GM12892 (cell line): ENCODE data around the gene CRYBG3.
A peak's percentile ranks its signal among the peaks of the same experiment; 100 is the strongest.
"Not testable (repeated sequence)": the region's sequence is repeated elsewhere in the genome, so short reads cannot be mapped to it uniquely, and the experiment has no call there.

Experiments used
- DNase-seq: peaks from one replicate; pipeline ENCODE4 v3.0.0; 2011; ENCODE audit not compliant: insufficient read length
- FAIRE-seq: peaks from 2 replicates; lab custom pipeline; 2011; peaks lifted over from hg19 to GRCh38; lab: Jason Lieb, UNC
- POLR2A ChIP-seq: IDR thresholded peaks from 2 replicates; pipeline ENCODE4 v1.6.1; 2011; ENCODE audit warnings: low read depth, low read length, control low read depth
- POLR2AphosphoS5 ChIP-seq: IDR thresholded peaks from 2 replicates; pipeline ENCODE4 v1.6.1; 2011; ENCODE audit warnings: low read depth, low read length, control low read depth
- TAF1 ChIP-seq: IDR thresholded peaks from 2 replicates; pipeline ENCODE4 v1.6.1; 2011; ENCODE audit warnings: low read depth, mild to moderate bottlenecking, control low read depth, low read length, borderline replicate concordance

CRYBG3 gene

GRCh38 chr3:97822359-97822775 is 556 bp downstream of the CRYBG3 start:
- DNase-seq (peak; percentile 11), FAIRE-seq (peak; percentile 40)
- TF ChIP-seq POLR2AphosphoS5 (no peak), POLR2A (no peak)

DNA sequence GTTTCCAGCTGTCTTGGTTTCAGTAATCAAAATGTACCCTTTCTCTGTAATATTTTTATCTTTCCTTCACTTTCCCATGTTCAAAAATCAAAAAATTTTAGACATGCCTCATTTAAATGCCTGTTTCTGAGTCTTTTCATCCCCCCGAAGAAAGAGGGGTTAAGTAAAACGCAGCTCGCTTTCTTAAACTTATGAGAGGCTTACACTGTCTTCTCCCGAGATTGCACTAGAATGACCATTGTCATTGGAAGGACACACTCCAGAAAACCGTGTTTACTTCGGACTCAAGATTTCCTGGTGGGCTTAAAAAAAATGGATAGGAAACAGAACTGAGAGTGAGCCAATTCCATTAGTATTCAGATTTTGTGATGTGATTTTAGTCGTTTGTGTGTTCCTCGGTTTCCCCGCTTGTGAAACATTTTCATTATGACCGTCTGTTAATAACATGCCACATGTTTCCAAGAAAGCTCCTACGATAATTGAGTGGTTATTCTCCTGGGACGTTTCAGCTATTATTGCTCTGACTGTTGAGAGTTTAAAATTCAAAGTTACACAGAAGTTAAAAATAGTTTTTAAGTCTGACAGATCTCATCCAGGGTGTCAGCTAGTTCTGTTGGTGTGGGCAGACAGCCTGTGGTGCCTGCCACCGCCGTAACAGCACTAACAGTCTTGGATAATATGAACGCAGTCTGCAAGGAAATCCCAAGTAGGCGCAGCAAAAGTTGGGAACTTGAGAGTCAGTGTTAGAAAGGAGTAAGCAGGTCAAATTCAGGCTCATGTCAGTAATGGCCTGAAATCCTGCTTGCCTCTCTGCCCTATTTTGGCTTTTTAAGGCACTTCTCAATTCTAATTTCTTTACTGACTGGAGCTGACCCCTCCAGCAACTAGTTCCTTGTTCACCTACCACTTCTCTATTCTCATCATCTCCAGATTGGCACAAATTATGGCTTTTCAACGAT is 1.5 kb downstream of the CRYBG3 start:
- FAIRE-seq: no peak
- TF ChIP-seq POLR2AphosphoS5 (no peak), TAF1 (no peak)
- no peak for DNase-seq

DNA sequence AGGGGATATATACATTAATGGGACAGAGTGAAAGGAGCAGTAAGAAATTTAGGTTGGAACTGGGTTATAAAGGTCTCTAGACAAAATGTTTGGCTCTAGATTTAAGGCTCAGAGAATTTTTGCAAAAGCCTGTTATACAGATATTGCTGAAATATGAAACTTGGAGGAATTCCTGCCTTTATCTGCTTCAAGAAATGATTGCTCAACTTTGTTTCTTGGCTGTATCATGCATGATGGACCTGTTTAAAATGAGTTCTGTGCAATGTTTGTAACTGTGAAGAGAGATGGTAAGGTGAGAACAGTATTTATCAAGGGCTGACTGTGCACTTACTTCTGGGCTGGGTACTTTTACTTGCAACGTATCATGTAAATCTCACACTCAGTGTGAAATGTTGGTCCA is 3.3 kb downstream of the CRYBG3 start:
- TF ChIP-seq TAF1 (no peak), POLR2A (no peak), POLR2AphosphoS5 (no peak)
- FAIRE-seq: no peak
- DNase-seq: no peak

DNA sequence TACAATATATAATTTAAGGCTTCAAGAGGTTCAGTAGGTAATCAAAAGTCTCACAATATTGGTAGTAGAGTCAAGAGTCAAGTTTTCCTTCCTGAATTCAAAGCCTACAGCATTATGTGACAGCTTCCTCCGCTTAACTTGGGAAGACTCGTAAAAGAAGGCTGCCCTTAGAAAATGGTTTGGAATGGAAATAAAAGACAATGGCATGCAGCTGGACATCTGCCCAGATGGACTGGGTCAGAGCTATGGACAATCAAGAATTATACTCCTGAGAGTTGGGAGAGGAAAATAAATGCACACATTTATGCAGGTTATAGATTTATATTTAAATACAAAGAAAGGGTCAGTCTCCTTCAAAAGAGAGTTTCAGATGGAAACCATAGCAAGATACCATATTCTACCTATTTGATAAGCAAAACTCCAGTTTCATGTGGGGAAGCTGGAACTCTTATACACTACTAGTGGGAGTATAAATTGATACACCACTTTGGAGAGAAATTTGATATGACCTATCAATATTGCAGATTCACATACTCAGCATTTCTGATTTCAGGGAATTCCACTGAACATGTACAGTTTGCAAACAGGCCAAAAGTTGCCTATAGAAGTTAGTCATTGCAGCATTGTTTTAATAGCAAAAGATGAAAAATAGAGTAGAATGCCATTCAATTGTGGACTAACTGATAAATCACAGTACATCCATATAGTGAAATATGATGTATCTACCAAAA is 6.1 kb downstream of the CRYBG3 start:
- TF ChIP-seq POLR2A (no peak), POLR2AphosphoS5 (no peak), TAF1 (no peak)
- FAIRE-seq (no peak), DNase-seq (no peak)

DNA sequence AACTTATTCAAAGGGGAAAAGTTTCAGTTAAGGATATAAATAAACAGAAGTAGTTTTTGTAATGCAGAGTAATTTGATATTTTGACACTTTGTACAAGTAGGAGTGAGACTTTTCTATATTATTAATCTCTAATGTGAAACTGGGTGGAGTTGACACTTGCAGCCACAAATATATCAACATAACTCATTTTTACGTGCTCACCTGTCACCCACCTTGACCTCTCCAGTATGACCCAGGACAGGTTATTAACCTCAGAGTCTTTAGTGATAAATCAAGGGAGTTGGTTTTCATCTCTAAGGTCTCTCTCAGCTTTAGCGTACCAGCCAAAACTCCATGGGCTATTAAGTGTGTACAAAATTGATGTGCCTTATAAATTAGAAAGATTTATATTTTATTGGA is 7.4 kb downstream of the CRYBG3 start:
- FAIRE-seq: no peak
- TF ChIP-seq POLR2AphosphoS5 (no peak), POLR2A (no peak), TAF1 (no peak)
- no peak for DNase-seq

DNA sequence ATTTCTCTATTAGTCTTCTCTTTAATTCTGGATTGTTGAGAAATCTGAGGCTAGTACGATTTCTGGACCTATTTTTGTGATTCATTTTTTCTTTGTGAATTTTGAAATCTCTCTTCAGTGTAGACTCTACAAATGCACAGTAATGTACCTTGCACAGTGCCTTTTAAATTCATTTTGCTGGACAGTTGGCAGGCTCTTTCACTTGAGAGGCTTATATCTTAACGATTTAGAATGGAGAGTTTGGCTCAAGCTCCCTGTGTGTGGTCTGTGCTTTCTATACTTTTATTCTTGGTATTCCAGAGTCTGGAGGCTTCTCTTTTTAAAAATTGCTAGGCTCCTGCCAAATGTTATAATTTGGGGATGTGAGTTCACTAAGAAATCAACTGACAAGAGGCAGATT is 8.8 kb downstream of the CRYBG3 start:
- DNase-seq (no peak), FAIRE-seq (no peak)
- TF ChIP-seq TAF1: no peak
- no peak for TF ChIP-seq POLR2A
- TF ChIP-seq POLR2AphosphoS5: no peak

GRCh38 chr3:97831140-97831539 is 9.3 kb downstream of the CRYBG3 start:
- FAIRE-seq (no peak), DNase-seq (no peak)
- TF ChIP-seq TAF1 (no peak), POLR2AphosphoS5 (no peak), POLR2A (no peak)

- DNase-seq, FAIRE-seq: not testable (repeated sequence)
Measured at GRCh38 chr3:97833184-97833583, 11.4 kb downstream of the CRYBG3 start.

GRCh38 chr3:97835761-97836160 is 13.9 kb downstream of the CRYBG3 start:
- no peak for DNase-seq
- TF ChIP-seq TAF1 (no peak), POLR2AphosphoS5 (no peak), POLR2A (no peak)
- no peak for FAIRE-seq

GRCh38 chr3:97838393-97838792 is 16.6 kb downstream of the CRYBG3 start:
- DNase-seq: no peak
- FAIRE-seq: no peak

GRCh38 chr3:97839944-97840343 is 18.1 kb downstream of the CRYBG3 start:
- no peak for FAIRE-seq
- TF ChIP-seq POLR2AphosphoS5 (no peak), POLR2A (no peak), TAF1 (no peak)

More at GRCh38 chr3:97838393-97838792, 16.6 kb downstream of the CRYBG3 start:
- no peak for TF ChIP-seq TAF1
- TF ChIP-seq POLR2AphosphoS5: no peak
- no peak for TF ChIP-seq POLR2A

GRCh38 chr3:97841304-97841703 is 19.5 kb downstream of the CRYBG3 start:
- no peak for TF ChIP-seq TAF1
- no peak for TF ChIP-seq POLR2AphosphoS5
- TF ChIP-seq POLR2A: no peak
- FAIRE-seq: no peak
- DNase-seq: no peak

More at GRCh38 chr3:97839944-97840343, 18.1 kb downstream of the CRYBG3 start:
- no peak for DNase-seq
